Islet precursor cell (in vitro differentiated cells): ENCODE results near the gene ARHGAP8.
"Not testable (repeated sequence)": the region's sequence is repeated elsewhere in the genome, so short reads cannot be mapped to it uniquely, and the experiment has no call there.

Experiments used
- DNase-seq: peaks from one replicate; pipeline ENCODE4 v3.0.0-alpha.2; 2018

ARHGAP8 gene

DNA sequence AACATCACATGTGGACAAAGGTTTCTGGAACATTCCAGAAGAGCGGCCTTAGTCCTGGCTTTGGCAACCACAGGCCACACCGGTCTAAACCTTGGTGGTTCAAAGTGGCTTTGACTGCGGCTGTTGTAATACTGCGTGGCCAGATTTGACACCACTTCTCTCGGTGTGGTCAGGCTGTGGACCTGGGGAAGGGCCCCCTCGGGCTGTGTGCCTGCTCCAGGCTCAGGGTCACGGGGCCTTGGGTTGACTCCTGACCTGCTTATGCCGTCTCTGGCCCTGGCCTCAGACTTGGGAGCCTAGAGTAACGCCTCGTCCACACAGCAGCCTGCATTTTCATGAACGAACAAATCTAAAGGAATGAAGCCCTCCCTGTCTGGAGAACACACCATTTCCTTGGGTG, 139.4 kb downstream of the ARHGAP8 start:
- peak; percentile 32 for DNase-seq

DNA sequence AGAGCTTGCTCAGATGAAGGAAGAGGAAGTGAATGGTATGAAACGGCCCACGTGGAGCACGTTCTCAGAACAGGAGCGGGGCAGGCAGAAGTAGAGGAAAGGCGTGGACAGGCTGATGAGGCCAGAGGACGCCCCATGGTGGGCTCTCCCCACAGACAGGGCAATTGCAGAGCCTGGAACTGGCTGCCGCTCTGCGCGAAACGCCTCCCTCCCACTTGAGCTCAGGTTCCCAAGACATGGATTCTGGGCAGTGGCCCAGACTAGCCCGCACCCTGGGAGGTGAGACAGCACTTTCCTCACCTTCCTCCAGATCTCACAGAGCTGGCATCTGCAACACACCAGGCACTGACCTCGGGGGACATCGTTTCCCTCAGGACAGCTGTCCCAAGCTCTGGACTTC, 139.9 kb downstream of the ARHGAP8 start:
- peak; percentile 36 for DNase-seq

DNA sequence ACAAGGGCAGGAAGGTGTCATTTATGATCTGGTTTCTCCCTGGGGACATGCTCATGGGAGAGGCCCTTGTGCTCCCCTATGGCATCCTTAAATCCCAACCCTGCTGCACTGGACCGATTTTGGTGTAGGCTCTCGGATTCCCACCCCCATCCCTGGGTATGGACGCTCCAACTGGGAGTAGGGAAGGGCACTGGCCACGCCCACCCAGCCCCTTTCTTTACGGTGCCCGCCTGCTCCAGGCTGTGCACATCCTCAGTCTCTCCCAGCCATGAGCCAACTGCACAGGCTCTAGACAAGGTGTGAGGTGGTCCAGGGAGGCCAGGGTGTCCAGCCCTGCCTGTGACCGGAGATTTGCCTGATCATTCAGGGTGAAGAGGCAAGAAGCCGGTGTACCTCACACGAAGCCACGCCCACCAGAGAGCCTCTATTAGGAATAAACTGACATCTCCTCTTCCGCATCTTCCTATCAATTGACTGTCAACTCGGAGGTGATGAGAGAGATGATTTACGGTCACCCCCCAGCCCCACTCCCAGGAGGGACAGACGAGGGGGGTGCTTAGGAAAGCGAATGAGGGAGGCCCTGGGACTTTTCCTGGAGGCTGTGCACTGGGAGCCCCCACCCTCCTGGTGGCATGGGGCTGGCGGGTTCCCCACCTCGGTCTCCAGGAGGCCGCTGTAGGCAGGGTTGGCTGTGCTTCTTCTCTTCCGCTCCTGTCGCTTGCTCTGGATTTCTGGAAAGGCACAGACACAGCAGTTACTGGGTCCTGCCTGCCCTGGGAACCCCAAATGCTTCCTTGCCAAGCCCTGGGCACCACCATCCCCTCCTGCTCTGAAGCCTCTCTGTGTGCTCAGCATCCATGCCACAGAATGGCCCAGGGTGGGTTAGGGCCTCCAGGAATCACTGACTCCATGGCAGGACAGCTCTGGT, 140.7 kb downstream of the ARHGAP8 start:
- peak; percentile 22 for DNase-seq

DNA sequence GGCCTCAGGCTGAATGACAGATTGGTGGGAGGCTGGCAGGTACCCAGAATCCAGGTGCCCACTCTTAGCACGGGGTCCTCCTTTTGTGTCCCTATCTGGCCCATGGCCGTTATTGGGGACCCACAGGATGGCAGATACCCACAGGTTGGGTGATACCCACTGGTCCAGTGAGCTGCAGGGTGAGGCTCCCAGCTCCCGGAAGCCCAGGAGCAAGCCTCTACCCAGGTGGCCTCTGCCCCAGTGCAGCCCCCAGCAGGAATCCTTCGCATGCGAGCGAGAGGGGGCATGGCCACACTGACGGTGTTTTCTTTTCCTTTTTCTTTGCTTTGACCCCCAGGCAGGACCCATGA, 141.3 kb downstream of the ARHGAP8 start:
- peak; percentile 40 for DNase-seq

DNA sequence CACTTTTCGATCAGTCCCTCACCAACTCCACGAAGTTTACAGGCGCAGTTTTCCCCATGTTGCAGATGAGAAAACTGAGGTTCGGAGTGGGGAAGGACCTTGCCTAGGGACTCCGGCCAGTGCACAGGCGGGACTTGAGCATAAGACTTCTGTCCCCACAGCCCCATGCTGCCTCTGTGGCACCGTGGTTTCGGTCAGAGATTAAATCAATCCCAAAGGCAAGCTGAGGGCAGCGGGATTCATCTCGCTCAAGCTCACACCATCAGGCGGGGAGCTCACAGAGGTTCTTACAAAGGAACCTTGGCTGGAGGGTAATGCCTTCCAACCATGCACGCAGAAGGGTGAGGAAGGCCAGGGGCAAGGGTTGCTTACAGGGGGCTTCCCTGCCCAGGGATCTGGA, 141.9 kb downstream of the ARHGAP8 start:
- DNase-seq: peak; percentile 35

DNA sequence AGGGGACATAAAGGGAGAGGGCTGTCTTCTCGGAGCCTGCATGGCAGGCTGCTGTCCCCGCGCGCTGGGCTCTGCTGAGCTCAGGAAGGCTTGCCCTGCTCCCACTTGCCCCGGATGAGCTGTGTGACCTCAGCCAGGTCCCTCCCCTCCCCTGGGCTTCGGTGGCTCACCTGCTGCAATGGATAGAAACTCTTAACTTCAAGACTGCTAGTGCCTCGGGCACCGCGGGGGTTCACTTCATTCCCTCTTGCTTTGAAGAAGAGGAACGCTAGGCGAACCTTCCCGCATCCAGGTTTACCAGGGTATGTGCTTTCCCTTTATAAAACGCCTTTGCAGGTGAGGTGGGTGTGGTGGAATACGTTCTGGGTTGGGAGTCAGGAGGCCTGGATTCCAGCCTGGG, 142.4 kb downstream of the ARHGAP8 start:
- DNase-seq: peak; percentile 50

DNA sequence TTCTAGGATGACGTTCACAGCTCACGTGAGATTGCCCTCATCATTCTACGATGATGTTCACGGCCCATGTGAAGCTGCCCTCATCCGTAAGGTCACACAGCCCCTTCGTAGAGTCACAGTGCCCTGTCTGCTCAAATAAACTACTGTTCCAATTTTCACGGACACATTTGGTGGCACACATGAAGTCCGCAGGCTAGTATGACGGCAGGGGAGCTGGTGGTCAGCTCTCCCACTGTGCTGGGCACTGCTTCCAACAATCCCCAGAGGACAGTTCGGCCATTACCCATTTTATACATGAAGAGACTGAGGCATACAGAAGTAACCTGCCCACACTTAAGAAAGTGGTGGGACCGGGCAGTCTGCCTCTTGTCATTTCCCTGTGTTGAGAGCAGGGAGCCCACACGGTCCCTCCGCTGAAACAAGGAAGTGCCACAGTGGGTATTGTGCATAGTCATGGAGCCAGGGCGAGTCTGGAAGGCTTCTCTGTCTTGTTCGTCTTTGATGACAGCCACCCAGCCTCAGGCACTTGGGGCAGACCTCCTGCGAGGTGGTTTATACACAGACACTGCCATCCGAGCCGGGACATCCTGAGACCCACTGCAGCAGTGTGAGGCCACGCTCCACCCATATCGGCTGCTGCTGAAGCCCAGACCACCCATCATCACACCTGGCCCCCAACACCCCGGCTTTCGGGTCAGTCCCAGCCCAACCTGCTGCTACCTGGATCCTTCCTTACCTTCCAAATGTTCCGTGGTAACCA, 143.1 kb downstream of the ARHGAP8 start:
- DNase-seq: peak; percentile 54

DNA sequence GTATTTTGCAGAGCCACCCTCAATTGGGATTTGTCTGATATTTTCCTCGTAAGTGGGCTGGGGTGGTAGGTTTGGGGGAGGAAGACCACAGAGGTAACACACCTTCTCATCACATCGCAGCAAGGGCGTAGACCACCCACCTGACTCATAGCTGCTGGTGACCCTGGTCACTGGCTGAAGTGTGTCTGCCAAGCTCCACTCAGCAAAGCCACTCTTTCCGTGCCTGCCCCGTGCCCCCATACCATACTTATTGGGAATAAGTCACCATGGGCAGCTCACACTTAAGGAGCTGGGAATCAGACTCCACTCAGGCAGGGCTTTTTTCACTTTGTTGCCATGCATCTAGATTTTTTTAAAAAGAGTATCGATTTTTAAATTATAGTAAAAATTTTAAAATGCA, 145.9 kb downstream of the ARHGAP8 start:
- peak; percentile 17 for DNase-seq

DNA sequence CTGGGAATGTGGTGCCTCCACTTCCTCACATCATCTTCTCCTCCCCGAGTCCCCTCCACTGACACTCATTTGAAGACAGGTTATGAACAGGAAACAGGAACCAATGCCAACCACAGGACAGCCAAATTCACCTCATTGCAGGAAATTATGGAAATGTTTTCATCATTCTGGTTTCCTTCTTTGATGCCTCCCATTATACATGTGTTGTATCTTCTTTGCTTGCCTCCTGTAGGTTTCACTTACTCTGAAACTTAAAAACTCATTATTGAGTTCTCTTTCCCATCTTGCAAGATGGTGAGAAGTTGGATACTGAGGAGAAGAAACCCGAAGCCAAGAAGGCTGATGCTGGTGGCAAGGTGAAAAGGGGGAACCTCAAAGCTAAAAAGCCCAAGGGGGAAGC, 148.9 kb downstream of the ARHGAP8 start:
- DNase-seq: no peak

DNA sequence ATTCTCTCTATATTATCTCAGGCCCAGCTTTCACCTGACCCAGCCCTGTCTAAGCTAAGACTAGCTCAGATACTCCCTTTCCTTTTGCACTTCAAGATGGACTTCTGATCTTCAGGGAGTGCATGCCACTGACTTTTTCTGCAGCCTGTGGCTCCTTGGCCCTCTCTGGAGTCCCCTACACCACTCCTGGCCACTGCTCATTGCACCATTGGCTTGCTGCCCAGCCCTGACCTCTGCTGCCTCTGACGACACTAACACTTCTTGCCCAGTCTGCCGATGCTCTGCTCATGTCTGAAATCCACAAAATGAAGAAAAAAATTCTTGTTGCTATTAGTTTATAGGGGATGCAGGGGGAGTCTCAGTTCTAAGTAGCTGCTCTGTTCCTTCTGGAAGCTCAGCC, 150.8 kb downstream of the ARHGAP8 start:
- not testable (repeated sequence) for DNase-seq

DNA sequence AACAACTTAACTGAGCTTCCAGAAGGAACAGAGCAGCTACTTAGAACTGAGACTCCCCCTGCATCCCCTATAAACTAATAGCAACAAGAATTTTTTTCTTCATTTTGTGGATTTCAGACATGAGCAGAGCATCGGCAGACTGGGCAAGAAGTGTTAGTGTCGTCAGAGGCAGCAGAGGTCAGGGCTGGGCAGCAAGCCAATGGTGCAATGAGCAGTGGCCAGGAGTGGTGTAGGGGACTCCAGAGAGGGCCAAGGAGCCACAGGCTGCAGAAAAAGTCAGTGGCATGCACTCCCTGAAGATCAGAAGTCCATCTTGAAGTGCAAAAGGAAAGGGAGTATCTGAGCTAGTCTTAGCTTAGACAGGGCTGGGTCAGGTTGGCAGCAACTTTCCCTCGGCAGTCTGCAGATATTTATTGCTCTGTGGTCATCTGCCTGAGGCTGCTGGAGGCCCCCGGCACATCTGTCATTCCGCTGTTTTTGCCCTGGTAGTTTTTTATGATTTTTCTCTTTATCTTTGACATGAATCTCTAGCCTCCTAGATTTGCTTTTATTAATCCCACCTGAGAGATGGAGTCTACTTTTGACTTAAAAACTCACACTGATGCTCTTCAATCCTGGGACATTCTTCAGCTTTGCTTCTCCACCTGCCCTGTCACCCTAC, 152.2 kb downstream of the ARHGAP8 start:
- not testable (repeated sequence) for DNase-seq

DNA sequence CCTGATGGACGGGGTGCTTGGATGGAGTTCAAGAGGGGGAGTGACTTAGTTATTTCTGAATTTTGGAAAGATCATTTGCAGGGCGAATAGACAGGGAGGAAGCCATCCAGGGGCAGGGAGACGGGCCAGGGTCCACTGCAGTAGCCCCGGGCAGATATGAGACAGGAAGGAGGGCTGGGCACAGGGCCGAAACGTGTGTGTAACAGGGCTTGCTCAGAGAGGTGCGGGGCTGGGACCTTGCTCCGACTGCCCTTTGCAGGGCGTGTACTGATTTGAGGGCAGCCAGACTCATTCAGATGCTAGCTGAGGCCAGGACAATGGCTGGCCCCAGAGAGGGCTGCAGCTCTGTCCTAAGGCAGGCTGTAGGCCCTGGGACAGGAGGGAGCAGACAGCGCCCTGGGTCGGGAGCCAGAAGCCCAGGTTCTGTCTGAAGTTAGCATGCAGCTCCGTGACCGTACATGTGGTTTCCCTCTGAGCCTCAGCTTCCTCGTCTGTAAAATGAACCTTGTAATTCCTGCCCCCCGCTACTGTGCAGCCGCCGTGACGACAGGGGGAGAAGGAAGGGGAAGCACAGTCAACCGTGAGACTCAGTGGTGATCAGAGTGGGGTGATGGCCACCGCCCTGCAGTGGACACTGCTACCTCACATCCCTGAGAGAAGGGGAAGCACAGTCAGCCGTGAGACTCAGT, 154.0 kb downstream of the ARHGAP8 start:
- no peak for DNase-seq

DNA sequence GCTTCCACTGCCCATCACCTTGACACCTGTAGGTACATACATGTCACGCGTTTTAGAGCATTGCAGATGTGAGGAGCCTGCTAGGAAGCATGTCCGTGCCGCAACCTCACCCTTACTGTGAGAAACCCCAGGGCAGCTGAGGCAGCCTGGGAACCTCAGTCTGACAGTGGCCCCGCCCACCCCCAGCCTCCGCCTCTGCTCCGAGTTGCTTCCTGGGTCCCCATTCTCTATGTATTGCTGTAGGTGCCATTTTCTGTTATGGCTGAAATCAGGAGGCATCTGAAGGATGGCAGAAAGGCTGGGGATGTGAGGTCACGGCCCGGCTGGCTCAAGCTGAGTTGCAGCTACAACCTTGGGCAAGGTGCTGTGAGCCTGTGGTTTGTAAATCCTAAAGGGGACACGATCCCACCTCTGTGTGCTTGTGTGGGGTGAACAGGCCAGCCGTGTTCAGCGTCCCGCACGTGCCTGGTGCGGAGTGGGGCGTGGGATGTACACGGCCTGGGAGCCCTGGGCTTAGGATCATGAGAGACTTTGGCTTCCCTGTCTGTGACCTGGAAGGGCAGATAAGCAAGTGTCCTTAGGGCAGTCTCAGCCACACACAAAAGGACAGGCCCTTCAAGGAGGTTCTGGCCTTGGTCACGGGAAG, 154.7 kb downstream of the ARHGAP8 start:
- peak; percentile 41 for DNase-seq

DNA sequence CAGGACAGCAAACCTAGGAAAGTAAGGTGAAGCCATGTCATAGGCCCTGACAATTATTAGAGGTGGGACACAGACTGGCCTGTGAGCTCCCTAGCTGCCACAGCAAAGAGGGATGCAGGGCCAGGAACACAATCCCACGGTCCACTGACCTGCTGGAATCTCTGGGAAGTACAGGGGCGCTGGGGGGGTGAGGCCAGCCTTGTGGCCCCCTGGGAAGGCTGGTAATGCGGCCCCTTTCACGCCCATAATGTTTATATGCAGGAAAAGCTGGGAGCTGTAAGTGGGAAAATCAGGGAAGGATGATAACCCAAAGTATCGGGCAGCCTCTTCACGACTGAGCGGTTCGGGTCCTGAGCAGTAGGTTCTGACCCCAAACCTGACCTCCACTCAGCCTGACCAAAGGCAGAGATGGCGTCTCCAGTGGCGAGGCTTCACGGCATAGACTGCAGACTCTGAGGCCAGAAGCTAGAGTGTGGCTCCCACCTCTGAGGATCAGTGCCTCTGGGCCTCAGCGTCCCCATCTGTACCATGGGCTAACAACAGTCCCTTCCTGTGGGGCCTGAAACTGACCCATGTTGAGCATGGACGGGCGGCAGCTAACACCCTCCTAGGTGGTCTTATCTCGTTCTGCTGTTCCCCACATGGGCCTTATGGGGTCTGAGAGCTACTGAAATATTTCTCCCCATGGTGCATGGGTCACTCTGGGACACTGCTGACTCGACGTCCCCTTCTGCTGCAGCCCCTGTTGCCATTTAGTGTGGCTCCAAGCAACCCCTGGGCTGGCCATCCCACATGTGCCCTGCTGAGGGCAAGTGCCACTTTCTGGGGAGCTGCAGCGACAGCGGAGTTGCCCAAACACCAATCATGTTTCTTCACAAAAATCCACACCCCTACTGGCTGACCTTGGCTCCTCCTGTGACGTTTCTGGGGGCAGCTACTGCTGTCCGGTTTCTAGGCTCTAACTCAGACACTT, 155.7 kb downstream of the ARHGAP8 start:
- no peak for DNase-seq

DNA sequence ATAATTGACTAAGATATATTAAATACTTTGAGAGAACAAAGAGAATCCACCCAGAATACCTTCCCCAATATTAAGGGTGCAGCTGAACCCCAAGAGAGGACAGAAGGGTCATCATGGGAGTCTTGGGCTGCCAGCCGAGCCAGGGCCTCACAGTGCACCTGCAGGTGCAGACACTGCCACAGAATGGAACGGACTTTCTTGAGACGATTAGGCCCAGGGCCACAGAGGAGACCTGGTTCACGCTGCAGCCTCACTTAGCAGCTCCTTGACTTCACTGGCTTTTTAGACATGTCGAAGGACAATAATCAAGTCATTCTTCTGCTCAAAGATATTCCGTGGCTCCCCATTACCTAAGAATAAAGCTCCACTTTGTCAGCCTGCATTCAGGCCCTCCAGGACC, 156.9 kb downstream of the ARHGAP8 start:
- DNase-seq: no peak
